Medulla oblongata (tissue), 1 donor: Measurements from ENCODE around the gene PCBD1.

Experiments used
- DNase-seq: peaks from one replicate; pipeline ENCODE4 v3.0.0-alpha.2; 2015; ENCODE audit errors: extremely low spot score

Gene PCBD1

GRCh38 chr10:70902661-70903261 lies 14.4 kb upstream of the PCBD1 start:
- DNase-seq = no peak

GRCh38 chr10:70901276-70901878 lies 13.0 kb upstream of the PCBD1 start:
- DNase-seq = no peak

GRCh38 chr10:70899096-70899495 lies 10.7 kb upstream of the PCBD1 start:
- DNase-seq = no peak

GRCh38 chr10:70898687-70899086 lies 10.3 kb upstream of the PCBD1 start:
- no peak for DNase-seq

- DNase-seq = no peak
These were observed 8.2 kb upstream of the PCBD1 start for GRCh38 chr10:70896551-70896950.

- DNase-seq = no peak
These were observed 6.1 kb upstream of the PCBD1 start for GRCh38 chr10:70894416-70894815.

- DNase-seq = no peak
These were observed 5.1 kb upstream of the PCBD1 start for GRCh38 chr10:70893227-70894006.

GRCh38 chr10:70892631-70893030 lies 4.3 kb upstream of the PCBD1 start:
- DNase-seq = no peak

GRCh38 chr10:70891627-70892026 lies 3.3 kb upstream of the PCBD1 start:
- DNase-seq = no peak

- DNase-seq = peak; percentile 66
These were observed 2.6 kb upstream of the PCBD1 start for GRCh38 chr10:70890917-70891431.

- DNase-seq = no peak
These were observed 926 bp upstream of the PCBD1 start for GRCh38 chr10:70889291-70889690.

GRCh38 chr10:70886921-70887665 lies 1.3 kb downstream of the PCBD1 start:
- peak; percentile 16 for DNase-seq

GRCh38 chr10:70885931-70886903 lies 2.1 kb downstream of the PCBD1 start:
- no peak for DNase-seq

- no peak for DNase-seq
These were observed 2.9 kb downstream of the PCBD1 start for GRCh38 chr10:70885481-70885880.

GRCh38 chr10:70884741-70885140 lies 3.6 kb downstream of the PCBD1 start:
- no peak for DNase-seq

- DNase-seq = peak; percentile 96
These were observed 8.3 kb downstream of the PCBD1 start for GRCh38 chr10:70880077-70880534.

- no peak for DNase-seq
These were observed 9.2 kb downstream of the PCBD1 start for GRCh38 chr10:70879207-70879606.

GRCh38 chr10:70874061-70874460 lies 14.3 kb downstream of the PCBD1 start:
- no peak for DNase-seq

GRCh38 chr10:70872291-70872690 lies 16.1 kb downstream of the PCBD1 start:
- DNase-seq = no peak

GRCh38 chr10:70866424-70866823 lies 21.9 kb downstream of the PCBD1 start:
- no peak for DNase-seq

GRCh38 chr10:70864935-70865334 lies 23.4 kb downstream of the PCBD1 start:
- DNase-seq = no peak
